Measurements from ENCODE around the gene LRRC18.

The LRRC18 gene

DNA sequence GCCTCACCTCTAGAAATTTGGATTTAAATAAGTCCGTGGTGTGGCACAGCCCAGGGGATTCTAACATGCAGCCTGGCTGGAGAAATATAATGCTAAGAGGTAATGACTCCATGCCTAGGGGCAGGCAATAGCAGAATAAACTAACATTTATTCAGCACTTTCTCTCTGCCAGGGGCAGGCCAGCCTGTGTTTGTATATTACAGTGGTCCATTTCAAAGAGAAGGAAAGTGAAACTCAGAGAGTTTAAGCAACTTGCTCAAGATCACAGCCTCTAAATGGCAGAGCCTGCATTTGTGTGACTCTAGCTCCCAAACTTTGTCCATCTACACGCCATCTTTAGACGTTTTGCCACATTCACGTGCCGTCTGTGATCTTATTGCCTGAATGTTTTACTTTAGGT, 6.7 kb upstream of the LRRC18 start:
- DNase-seq (ENCODE audit: low read depth) = no peak

DNA sequence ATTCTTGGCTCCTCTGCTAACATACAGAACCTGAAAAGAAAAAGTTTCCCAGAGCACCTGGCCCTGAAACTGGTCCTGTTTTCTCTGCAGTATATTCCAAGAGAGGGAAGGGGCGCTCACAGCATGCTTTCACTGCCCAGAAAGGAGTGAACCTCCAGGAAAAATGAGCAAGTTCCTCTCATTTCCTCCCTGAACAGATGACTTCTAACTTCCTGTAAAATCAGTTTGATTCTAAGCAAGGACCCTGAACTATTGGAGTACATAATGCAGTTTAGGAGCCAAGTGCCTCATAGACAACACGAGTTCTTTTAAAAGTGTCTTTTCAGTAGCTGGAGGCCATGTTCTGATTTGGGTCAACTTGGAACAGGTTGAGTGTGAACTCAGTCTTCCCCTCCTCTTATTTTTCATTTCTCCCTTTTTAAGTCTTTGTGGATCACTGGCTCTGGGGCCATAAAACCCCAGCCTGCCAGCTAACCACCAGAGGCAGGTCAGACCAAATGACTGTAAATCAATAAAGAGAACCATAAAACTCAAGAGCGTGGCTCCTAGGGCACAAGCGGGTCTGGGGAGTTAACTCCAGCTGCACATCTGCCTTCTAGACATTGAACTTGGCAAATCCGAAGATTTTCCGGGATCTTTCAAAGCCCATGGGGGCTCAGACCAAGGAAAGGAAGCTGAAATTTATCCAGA, 5.9 kb upstream of the LRRC18 start:
- DNase-seq (ENCODE audit: low read depth) = no peak

DNA sequence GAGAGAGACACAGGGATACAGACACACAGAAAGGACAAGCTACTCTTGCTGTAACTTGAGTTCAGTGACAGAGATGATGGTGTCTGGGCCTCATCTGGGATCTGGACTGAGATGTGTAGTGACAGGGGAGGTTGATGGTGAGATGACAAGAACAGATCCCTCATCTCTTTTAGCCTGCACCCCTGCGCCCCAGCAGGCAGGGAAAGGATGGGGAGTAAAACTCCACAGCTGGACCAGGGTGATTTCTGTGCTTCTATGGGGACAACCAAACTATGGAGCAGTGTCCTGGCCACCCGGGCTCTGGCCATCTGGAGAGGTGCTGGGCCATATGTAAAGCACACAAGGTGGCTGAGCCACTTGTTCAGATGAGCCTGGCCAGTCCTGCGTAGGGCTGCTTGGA, 4.5 kb upstream of the LRRC18 start:
- no peak for DNase-seq (ENCODE audit: low read depth)

GRCh38 chr10:48943096-48943495, 3.5 kb upstream of the LRRC18 start:
- no peak for DNase-seq (ENCODE audit: low read depth)

GRCh38 chr10:48941427-48942075, 1.9 kb upstream of the LRRC18 start:
- DNase-seq (ENCODE audit: low read depth) = no peak

- DNase-seq (ENCODE audit: low read depth) = no peak
Measured at GRCh38 chr10:48940958-48941357, 1.3 kb upstream of the LRRC18 start.

DNA sequence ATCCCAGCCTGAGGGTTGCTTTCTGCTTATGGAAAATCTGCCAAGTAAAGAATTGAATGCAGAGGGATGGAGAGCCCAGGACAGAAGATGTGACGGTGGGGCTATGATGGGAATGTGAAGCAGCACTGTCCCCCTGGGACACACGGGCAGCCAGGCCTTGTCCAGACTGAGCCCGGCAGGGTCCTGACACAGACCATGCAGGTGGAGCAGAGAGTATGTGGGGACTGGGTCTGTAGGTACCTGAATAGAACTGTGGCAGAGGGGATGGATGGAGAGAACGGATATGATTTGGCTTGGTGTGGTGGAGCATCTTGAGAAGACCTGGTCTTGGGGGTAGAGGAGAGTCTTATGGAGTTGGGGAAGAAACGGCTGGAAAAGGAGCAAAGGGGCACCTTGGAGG, 732 bp upstream of the LRRC18 start:
- DNase-seq (ENCODE audit: low read depth) = no peak

GRCh38 chr10:48938990-48939536, 577 bp downstream of the LRRC18 start:
- DNase-seq (ENCODE audit: low read depth) = no peak

DNA sequence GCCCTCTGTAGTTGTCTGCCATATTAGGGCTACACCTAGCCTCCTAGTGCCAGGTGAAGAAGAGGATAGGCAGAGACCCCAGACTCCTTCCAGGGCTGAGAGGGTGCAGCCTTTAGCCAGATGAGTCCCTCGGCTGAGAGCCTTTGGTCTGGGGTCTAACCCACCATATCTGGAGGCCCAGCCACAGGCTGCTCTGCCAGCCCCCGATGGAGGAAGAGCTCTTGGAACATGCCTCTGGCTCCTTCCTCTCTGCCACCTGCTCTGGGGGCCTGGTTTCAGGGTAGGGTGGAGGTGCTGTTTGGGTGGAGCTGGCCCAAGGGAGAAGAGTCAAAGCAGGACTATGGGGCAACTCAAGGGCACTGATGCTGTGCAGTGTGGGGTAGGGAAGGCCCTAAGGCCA, 1.4 kb downstream of the LRRC18 start:
- DNase-seq (ENCODE audit: low read depth) = no peak

DNA sequence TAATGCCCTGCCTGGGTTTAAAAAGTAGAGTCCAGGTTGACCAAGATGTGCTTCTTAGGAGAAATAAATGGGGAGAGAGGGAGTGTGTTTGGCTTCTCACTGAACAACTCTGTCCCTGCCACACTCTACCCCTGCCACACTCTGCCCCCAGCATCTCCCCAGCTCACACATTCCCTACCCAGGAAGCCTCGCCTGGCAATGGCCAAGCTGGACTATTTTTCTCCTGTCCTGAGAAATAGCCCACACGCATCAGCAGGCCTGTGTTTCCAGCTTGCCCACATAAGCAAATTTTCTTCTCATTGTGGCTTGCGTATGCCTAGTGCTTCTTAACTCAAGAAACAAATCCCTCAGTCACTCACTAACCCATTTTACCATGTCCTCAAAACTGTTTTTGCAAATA, 1.8 kb downstream of the LRRC18 start:
- no peak for DNase-seq (ENCODE audit: low read depth)

DNA sequence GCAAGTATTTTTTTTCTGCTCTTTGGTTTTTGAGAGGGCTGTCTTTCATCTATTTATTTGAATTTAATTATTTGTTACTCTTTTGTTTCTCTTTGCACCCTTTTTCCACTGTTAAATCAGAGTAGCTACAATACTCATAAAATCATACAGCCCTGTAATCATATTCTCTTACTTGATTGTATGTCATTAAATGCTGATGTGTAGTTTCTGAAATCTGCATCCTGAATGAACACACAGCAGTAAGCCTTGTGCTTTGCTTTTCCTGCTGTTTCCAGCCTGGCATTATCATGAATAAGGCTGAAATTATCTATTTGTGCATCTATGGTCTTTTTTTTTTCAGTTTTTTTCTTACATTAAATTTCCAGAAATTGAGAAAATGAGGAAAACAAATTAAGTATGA, 4.1 kb downstream of the LRRC18 start:
- no peak for DNase-seq (ENCODE audit: low read depth)

DNA sequence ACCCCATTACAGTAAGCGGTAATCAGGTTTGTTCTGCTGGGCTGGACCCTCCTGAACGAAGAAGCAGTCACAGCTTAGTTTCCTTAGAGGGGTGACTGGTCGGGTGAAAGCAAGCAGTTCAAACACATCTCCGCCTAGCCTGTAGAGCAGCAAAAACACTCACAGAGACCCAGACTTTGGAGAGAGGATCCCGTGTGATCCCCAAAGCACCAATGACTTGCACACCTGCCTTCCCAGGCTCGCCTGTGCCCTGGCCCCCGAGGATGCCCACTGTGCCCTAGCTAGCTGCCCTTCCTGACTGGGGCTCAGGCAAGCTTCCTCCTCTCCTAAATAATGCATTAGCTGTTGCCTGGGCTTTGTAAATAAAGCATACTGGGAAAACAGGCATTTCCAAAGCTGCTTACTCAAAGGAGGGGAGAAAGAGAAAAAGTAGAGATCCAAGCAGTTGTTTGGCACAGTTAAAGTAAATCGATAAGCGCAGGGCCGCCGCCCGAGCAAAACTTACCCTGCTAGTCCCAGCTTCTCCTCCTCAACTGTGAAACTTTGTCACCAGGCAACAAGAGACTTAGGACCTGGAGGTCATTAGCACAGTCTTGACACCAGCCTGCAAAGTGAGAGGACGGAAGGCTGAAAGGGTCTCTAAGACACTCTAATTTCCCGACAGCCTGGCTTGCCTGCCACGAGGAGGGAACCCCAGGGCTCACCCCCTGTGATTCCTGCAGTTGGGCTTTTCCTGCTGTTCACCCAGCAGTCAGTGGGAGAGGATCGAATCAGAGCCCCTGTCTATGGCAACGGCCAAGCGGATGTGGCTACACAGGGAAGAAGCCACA, 4.8 kb downstream of the LRRC18 start:
- no peak for DNase-seq (ENCODE audit: low read depth)

- no peak for DNase-seq (ENCODE audit: low read depth)
Measured at GRCh38 chr10:48932831-48933664, 6.6 kb downstream of the LRRC18 start.

DNA sequence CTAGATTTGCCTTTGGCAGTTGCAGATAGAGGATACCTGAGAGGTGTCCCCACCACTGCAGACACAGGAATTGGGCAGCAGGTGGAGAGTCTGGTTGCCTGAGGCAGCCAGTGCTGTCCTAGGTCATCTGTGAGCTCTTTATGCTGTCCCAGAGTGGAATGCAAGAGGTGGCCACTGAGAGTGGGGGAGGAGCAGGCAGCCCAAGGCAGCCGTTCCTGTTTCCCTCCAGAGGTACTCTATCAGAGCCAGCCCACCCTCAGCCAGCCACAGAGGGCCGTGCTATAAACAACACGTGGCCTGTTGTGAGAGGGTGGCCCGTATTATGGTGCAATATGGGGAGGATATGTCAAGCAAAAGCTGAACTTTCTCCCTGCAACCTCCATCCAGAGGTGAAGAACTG, 8.5 kb downstream of the LRRC18 start:
- DNase-seq (ENCODE audit: low read depth) = no peak

DNA sequence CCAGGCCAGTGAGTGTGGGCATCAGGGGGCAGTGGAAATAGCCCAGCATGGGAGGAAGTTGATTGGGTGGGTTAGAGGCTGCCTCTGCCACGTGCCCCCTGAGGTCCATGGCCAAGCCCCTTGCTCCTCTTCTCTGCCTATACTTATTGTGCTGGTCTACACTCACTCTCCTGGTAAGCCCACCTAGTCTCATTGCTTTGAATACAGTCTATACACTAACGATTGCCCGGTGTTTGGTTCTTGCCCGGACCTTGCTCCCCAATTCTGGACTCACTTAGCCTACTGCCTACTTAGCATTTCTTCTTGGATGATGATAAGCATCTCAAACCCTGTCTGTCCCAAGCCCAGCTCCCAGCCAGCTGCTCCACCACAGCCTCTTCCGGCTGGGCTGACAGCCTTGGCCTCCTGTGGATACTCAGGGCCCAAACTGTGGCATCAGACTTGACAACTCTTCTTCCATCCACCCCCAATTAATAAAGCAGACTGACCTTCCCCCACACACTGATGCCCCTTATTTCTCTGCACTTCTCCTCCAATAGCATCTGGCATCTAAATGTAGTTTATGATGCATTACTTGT, 10.1 kb downstream of the LRRC18 start:
- no peak for DNase-seq (ENCODE audit: low read depth)

- no peak for DNase-seq (ENCODE audit: low read depth)
Measured at GRCh38 chr10:48926764-48927540, 12.7 kb downstream of the LRRC18 start.

- no peak for DNase-seq (ENCODE audit: low read depth)
Measured at GRCh38 chr10:48926255-48926654, 13.4 kb downstream of the LRRC18 start.

GRCh38 chr10:48924988-48925387, 14.7 kb downstream of the LRRC18 start:
- DNase-seq (ENCODE audit: low read depth) = no peak

DNA sequence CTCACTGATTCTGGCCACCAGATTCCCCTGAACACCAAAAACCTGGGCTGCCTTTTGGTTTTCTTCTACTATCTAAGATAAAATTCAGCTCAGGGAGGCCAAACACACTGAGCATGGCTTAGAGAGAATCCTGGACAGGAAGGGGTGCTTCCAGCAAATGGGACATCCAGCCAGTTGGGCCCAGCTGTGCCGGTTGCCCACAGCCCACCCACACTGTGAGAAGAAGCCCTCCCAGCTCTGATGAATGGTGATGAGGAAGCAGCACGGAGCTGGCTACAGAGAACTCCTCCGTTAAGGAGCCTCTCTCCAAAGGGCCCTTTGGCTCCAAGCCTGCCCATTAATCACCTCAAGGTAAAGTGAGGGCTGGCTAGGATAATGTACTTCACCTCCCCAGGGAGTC, 15.9 kb downstream of the LRRC18 start:
- DNase-seq (ENCODE audit: low read depth) = no peak

DNA sequence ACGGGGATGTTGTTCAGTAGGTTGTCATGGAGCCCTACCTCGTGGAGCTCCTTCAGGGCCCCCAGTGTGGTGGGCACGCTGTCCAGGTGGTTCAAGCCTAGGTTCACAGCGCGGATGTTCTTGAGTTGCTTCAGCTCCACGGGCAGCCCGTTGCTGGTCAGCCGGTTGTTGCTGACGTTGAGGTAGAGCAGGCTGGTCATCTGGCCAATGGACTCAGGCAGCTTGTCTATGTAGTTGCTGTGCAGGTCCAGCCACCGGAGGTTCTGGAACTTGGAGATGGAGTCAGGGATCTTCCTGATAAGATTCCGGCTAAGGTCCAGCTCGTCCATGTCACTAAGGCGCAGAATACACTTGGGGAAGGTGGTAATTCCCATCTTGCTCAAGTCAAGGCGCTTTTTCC, 26.0 kb downstream of the LRRC18 start:
- DNase-seq (ENCODE audit: low read depth) = no peak

GRCh38 chr10:48910548-48910947, 29.1 kb downstream of the LRRC18 start:
- no peak for DNase-seq (ENCODE audit: low read depth)

All from fibroblast of gingiva (primary cell).